WI38 (cell line): Measurements from ENCODE around the gene ICOSLG.

Source experiments
- H3K4me3 ChIP-seq: 2 replicates; pipeline ENCODE4 v1.5.1; 2011; ENCODE audit warnings: low read depth, mild to moderate bottlenecking, control low read depth, low read length
- TF ChIP-seq, protein P1 (sequence below): IDR thresholded peaks from 2 replicates; pipeline ENCODE4 v1.5.1; 2012; ENCODE audit warnings: low read depth, mild to moderate bottlenecking, control low read depth, low read length

The ICOSLG gene

DNA sequence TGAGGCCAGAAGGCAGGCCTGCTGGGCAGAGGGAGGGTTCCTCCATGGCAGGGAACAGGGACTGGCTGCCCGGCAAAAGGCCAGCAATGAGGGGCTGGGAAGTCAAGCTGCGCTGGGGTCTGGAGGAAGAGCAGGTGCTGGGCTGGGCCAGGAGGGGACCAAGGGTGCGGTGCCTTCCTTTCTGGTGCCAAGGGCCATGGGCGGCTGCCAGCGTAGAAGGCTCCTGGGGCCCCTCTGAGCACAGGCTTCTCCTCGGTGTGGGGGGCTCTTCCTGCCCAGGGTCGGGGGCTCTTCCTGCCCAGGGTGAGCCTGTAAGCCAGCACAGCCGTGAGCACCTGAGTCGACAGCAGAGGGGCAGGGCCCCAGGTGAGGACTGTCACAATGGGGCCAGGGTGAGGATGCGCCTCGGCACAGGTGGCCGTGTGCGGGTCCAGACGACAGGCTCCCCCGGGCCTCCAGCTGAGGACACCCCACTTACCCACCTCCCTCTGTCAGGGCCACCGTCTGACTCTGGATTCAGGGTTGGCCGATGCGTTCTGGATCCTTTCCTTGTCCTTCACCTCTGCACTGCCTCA is 31.6 kb upstream of the ICOSLG start:
- TF ChIP-seq, protein P1, sequence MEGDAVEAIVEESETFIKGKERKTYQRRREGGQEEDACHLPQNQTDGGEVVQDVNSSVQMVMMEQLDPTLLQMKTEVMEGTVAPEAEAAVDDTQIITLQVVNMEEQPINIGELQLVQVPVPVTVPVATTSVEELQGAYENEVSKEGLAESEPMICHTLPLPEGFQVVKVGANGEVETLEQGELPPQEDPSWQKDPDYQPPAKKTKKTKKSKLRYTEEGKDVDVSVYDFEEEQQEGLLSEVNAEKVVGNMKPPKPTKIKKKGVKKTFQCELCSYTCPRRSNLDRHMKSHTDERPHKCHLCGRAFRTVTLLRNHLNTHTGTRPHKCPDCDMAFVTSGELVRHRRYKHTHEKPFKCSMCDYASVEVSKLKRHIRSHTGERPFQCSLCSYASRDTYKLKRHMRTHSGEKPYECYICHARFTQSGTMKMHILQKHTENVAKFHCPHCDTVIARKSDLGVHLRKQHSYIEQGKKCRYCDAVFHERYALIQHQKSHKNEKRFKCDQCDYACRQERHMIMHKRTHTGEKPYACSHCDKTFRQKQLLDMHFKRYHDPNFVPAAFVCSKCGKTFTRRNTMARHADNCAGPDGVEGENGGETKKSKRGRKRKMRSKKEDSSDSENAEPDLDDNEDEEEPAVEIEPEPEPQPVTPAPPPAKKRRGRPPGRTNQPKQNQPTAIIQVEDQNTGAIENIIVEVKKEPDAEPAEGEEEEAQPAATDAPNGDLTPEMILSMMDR, result no peak
- H3K4me3 ChIP-seq, result no peak overlapping the region

DNA sequence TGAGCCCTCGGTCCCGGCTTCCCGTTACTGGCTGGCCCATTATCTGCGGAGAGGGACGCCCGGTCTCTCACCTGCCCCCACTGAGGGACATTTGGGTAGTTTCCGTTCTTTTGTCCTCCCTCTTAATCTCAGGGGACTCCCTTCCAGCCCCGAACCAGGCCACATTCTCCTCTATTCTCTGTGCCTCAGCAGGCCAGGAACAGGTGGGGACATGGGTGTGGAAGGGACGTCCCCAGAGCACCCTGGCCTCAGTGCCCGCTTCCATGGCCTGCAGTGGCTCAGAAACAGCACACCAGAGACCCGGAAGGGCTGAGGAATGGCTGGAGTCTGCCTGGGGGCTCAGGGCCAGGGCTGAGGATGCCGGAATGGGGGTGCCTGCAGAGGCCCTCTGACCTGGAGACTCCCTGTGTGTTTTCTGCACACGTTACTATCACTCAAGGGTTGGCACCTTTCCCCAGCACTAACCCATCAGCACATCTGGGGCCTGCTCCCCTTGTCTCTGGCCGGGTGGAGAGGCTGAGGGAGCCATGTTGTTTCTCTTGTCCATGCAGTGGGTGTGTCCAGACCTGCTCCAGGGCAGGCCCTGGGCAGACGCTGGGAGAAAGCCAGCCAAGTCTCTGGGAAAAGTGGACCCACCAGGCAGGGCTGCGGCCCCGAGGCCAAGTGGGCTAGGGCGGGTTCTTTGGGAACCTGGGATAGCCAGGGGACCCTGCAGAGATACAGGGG is 31.0 kb upstream of the ICOSLG start:
- H3K4me3 ChIP-seq, result no peak overlapping the region
- TF ChIP-seq, protein P1, result no peak

DNA sequence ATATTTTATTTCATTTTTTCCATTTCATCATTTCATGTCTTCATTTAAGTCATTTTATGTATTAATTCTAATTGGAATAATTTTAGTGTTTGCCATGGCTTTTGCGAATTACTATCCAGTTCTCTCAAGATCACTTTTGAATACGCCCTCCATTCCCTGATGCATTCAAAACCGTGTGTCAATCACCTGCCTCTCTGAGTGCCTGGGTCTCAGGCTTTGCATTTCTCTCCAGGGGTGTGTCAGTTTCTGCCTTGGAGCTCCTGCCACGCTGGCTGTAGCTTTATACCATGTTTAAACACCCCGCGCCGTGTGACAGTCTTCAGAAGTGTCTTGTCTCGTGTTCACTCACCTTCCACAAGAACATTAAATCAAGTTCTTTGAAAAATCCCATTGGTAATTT is 28.3 kb upstream of the ICOSLG start:
- TF ChIP-seq, protein P1, result no peak
- no peak overlapping the region for H3K4me3 ChIP-seq

DNA sequence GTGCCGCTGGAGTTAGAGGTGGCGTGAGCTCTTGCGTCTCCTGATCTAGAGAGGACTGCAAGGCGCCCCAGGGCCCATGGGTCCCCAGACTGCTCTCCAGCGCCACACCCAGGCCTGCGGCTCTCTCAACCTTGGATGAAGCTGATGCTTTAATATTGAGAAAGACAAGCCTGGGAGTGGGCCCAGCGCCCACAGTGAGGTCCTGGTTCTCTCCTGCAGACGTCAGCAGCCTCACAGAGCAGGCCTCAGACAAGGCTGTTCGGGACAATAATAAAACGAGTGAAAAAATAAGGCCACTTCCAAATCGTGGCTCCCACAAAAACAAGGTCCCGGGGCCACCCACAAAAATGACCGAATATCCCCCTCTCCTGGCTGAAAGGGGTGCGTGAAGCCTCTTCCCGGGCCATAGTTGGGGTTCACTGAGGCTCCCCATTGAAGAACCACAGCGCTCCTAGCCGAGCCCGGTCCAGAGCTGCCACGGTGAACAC is 27.0 kb upstream of the ICOSLG start:
- TF ChIP-seq, protein P1, result no peak
- no peak overlapping the region for H3K4me3 ChIP-seq

DNA sequence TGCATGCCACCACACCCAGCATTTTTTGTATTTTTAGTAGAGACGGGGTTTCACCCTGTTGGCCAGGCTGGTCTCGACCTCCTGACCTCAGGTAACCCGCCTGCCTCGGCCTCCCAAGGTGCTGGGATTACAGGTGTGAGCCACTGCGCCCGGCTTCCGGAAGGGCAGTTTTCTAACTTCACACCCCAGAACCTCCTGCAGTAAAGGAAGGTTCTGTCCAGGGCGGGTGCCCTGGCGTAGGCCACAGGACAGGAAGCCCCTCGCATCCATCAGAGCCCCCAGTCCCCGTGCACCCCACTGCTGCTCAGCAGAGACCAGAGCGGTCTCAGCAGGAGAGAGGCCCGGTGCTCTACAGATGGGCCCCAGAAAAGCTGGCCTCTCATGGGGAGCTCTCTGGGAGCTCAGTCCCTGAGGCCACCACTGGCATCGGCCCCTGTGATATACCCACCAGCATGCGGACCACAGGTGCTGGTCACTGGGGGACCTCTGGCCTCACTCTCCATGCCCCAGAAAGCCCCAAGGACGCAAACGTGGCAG is 25.1 kb upstream of the ICOSLG start:
- H3K4me3 ChIP-seq, result no peak overlapping the region
- TF ChIP-seq, protein P1, result no peak

DNA sequence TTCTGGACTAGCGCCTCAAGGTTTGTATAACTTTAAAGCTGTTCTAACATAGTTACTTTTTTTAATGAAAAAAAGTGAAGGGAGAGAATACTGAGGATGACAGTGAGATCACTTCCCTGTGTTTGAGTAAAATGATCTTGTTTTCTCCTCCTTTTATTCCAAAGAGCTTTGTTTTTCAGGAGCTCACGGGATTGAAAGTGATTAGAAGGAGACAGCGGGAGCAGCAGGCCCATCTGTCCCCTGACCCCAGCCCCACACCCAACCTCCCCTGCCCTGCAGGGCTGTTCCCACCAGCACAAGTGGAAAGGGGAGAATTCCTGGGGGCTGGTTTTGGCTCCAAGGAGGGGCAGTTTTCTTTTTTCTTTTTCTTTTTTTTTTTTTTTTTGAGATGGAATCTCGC is 23.0 kb upstream of the ICOSLG start:
- TF ChIP-seq, protein P1, result no peak
- no peak overlapping the region for H3K4me3 ChIP-seq

DNA sequence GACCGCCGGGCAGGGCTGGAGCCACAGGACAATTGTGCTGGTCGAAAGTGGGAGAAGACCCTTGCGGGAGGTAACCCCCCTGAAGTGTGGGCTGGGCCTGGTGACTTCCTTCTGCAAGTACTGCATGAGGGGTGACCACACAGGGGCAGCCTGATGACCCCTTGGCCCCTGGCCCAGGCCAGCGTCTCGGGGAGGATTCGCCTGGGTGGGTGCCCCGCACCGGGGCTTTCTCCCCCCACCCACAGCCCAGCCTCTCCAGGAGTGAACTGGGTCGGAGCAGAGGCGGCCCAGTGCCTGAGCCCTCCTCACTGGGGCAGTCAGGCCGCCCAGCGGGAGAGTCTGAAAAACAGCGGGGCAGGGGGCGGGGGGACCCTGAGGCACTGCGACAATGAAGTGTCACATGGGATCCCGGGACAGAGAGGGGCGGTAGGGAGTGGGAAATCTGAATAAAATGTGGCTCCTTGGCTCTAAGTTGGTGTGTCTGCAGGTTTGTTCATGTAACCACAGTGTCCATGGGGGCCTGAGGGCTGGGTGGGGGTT is 22.5 kb upstream of the ICOSLG start:
- H3K4me3 ChIP-seq, result no peak overlapping the region
- TF ChIP-seq, protein P1, result no peak
